HCT116 (cell line): ENCODE data around the gene ZNF853. TPM values are rescaled to one million over a fixed set of nuclear protein-coding genes. Genes with fewer than 3 reads are reported as not detected.

Experiments used
- ATAC-seq: fragments of 200-7000 bp; cut with Tn5 transposase; 2 replicates; pipeline ENCODE4 v1.9.1; 2020; ENCODE audit warnings: mild to moderate bottlenecking, moderate library complexity
- BruUV-seq: library from RNA; stranded (reverse); fragments of 400-500 nt; replicated peaks from 2 replicates; lab custom pipeline; 2021; lab: Mats Ljungman, UMichigan
- CTCF ChIA-PET: fragments of 300-600 bp; sonication (Branson Sonifier 250); formaldehyde crosslinking; loops from one replicate; lab custom pipeline; 2021; ENCODE audit warnings: antibody characterized with exemption; lab: Charles Lee
- POLR2A ChIA-PET: fragments of 300-600, 350-600 bp; sonication (Branson Sonifier 250); formaldehyde crosslinking; loops from one replicate; lab custom pipeline; 2021; ENCODE audit warnings: antibody characterized with exemption; lab: Charles Lee
- RAD21 ChIA-PET, 2 experiments: fragments of 300-600 bp; sonication (Branson Sonifier 250); formaldehyde crosslinking; loops; one replicate each; lab custom pipeline; 2023; ENCODE audit warnings: low total read pairs in 2 of 2; ENCODE audit not compliant: uncharacterized antibody in 2 of 2, unreplicated experiment in 2 of 2, low non-redundant PET in 1 of 2; lab: Charles Lee
- DNase-seq: peaks from one replicate; pipeline ENCODE4 v3.0.0-alpha.2; 2010; ENCODE audit warnings: low read depth, low spot score
- H2AFZ ChIP-seq: fragments of 200-600 bp; shearing (Covaris generic), sonication (generic); 2 replicates; pipeline ENCODE4 v1.6.1; 2017; ENCODE audit warnings: low read depth, mixed run types, mixed read lengths, antibody characterized with exemption, low read length; ENCODE audit not compliant: poor library complexity, severe bottlenecking
- H3K27ac ChIP-seq: 2 replicates; pipeline ENCODE4 v1.5.1; 2012; ENCODE audit warnings: low read depth, low read length
- H3K27me3 ChIP-seq: fragments of 200-600 bp; sonication (generic); 2 replicates; pipeline ENCODE4 v1.6.1; 2016; ENCODE audit warnings: mixed run types, low read length, mixed read lengths; ENCODE audit not compliant: insufficient read depth
- H3K36me3 ChIP-seq, 2 experiments: fragments of 200-500 bp in 1 of 2; fragments of 200-600 bp in 1 of 2; sonication (Bioruptor generic) in 1 of 2; sonication (generic) in 1 of 2; 2 replicates each; pipeline versions ENCODE4 v1.5.1 to v1.6.1; 2014 to 2016; ENCODE audit warnings: low read length in 2 of 2, inconsistent platforms in 1 of 2, mixed read lengths in 1 of 2, mixed run types in 1 of 2; ENCODE audit not compliant: insufficient read depth in 2 of 2, control insufficient read depth in 1 of 2
- H3K4me1 ChIP-seq, 2 experiments: fragments of 200-600 bp in 1 of 2; sonication (generic) in 1 of 2; 2 replicates each; pipeline versions ENCODE4 v1.5.1 to v1.6.1; 2012 to 2017; ENCODE audit warnings: low read length in 2 of 2, inconsistent platforms in 1 of 2, mild to moderate bottlenecking in 1 of 2, mixed read lengths in 1 of 2, mixed run types in 1 of 2, moderate library complexity in 1 of 2; ENCODE audit not compliant: insufficient read depth in 2 of 2, control insufficient read depth in 1 of 2
- H3K4me2 ChIP-seq: fragments of 200-600 bp; sonication (generic); 2 replicates; pipeline ENCODE4 v1.6.1; 2017; ENCODE audit warnings: mixed run types, low read length, mixed read lengths
- H3K4me3 ChIP-seq, 2 experiments: fragments of 200-600 bp in 1 of 2; sonication (generic) in 1 of 2; replicated peaks in 1 of 2; 2 replicates each; pipeline ENCODE4 v1.5.1; 2011 to 2016; ENCODE audit warnings: low read length in 2 of 2, control low read depth in 1 of 2, low read depth in 1 of 2, mild to moderate bottlenecking in 1 of 2, mixed read lengths in 1 of 2, mixed run types in 1 of 2
- H3K79me2 ChIP-seq: fragments of 200-600 bp; sonication (generic); 2 replicates; pipeline ENCODE4 v1.6.1; 2017; ENCODE audit warnings: mild to moderate bottlenecking, mixed run types, low read length, moderate library complexity, mixed read lengths; ENCODE audit not compliant: insufficient read depth
- H3K9ac ChIP-seq: fragments of 200-600 bp; sonication (generic); 2 replicates; pipeline ENCODE4 v1.6.1; 2016; ENCODE audit warnings: low read length, mixed read lengths
- H3K9me2 ChIP-seq: fragments of 200-600 bp; sonication (generic), shearing (Covaris generic); 2 replicates; pipeline ENCODE4 v1.6.1; 2017; ENCODE audit warnings: mixed run types, mild to moderate bottlenecking, moderate library complexity; ENCODE audit not compliant: insufficient read depth
- H3K9me3 ChIP-seq, 2 experiments: fragments of 200-500 bp in 1 of 2; fragments of 200-600 bp in 1 of 2; sonication (Bioruptor generic) in 1 of 2; sonication (generic) in 1 of 2; 2 replicates each; pipeline ENCODE4 v1.6.1; 2014 to 2017; ENCODE audit warnings: low read length in 2 of 2, mixed read lengths in 2 of 2, inconsistent platforms in 1 of 2, low read depth in 1 of 2, mild to moderate bottlenecking in 1 of 2, mixed run types in 1 of 2, moderate library complexity in 1 of 2; ENCODE audit not compliant: control insufficient read depth in 1 of 2, insufficient read depth in 1 of 2
- H4K20me1 ChIP-seq: fragments of 200-600 bp; sonication (generic), shearing (Covaris generic); 2 replicates; pipeline ENCODE4 v1.6.1; 2017; ENCODE audit warnings: mixed run types, mild to moderate bottlenecking, moderate library complexity; ENCODE audit not compliant: insufficient read depth
- CEBPB ChIP-seq: IDR thresholded peaks from 2 replicates; pipeline ENCODE4 v1.6.1; 2012; ENCODE audit warnings: low read depth
- ELF1 ChIP-seq: IDR thresholded peaks from 2 replicates; pipeline ENCODE4 v1.6.1; 2012; ENCODE audit warnings: low read depth, borderline replicate concordance
- POLR2A ChIP-seq: IDR thresholded peaks from 2 replicates; pipeline ENCODE4 v1.7.0; 2011; ENCODE audit warnings: borderline replicate concordance; ENCODE audit not compliant: insufficient read depth, insufficient read length; ENCODE audit errors: extremely low read depth
- RAD21 ChIP-seq: IDR thresholded peaks from 2 replicates; pipeline ENCODE4 v1.6.1; 2012; ENCODE audit warnings: low read depth, mild to moderate bottlenecking
- SIN3A ChIP-seq: IDR thresholded peaks from 2 replicates; pipeline ENCODE4 v1.6.1; 2012; ENCODE audit warnings: low read depth
- SRF ChIP-seq: IDR thresholded peaks from 2 replicates; pipeline ENCODE4 v1.6.1; 2012; ENCODE audit warnings: low read depth
- TCF7L2 ChIP-seq: IDR thresholded peaks from 2 replicates; pipeline ENCODE4 v1.7.0; 2011; ENCODE audit warnings: borderline replicate concordance, inconsistent platforms; ENCODE audit not compliant: insufficient read depth, insufficient read length; ENCODE audit errors: extremely low read depth
- ZFX ChIP-seq: fragments of 450-650 bp; IDR thresholded peaks from 2 replicates; pipeline ENCODE4 v1.6.1; 2017
- intact Hi-C: fragments of 100-400 bp; cut with micrococcal nuclease; formaldehyde crosslinking; loops from 2 replicates; pipeline ENCODE4 v1.10.0; 2022
- total RNA-seq: library from RNA; stranded (reverse); gene quantifications from one replicate; pipeline ENCODE4 v1.2.1, GENCODE V29; 2021; ENCODE audit not compliant: unreplicated experiment
- TF ChIP-seq, protein P1 (sequence below): IDR thresholded peaks from 2 replicates; pipeline ENCODE4 v1.6.1; 2012
- TF ChIP-seq, protein P2 (sequence below): IDR thresholded peaks from 2 replicates; pipeline ENCODE4 v1.6.1; 2011; ENCODE audit warnings: mild to moderate bottlenecking, low read length, moderate library complexity; ENCODE audit not compliant: insufficient replicate concordance; ENCODE audit errors: extremely low read depth
- TF ChIP-seq, protein P3 (sequence below), 3 experiments: fragments of 200-600 bp in 1 of 3; sonication (generic) in 1 of 3; IDR thresholded peaks in 2 of 3; conservative IDR thresholded peaks in 1 of 3; 2 replicates each; pipeline ENCODE4 v1.5.1; 2012 to 2017; ENCODE audit warnings: low read depth in 2 of 3, low read length in 2 of 3, antibody characterized with exemption in 1 of 3, borderline replicate concordance in 1 of 3, control low read depth in 1 of 3, mild to moderate bottlenecking in 1 of 3, mixed read lengths in 1 of 3, mixed run types in 1 of 3, moderate library complexity in 1 of 3; ENCODE audit not compliant: insufficient read depth in 1 of 3

ZNF853 gene
- total RNA-seq, 1 experiment from 2014 or later, result 0.05 TPM

DNA sequence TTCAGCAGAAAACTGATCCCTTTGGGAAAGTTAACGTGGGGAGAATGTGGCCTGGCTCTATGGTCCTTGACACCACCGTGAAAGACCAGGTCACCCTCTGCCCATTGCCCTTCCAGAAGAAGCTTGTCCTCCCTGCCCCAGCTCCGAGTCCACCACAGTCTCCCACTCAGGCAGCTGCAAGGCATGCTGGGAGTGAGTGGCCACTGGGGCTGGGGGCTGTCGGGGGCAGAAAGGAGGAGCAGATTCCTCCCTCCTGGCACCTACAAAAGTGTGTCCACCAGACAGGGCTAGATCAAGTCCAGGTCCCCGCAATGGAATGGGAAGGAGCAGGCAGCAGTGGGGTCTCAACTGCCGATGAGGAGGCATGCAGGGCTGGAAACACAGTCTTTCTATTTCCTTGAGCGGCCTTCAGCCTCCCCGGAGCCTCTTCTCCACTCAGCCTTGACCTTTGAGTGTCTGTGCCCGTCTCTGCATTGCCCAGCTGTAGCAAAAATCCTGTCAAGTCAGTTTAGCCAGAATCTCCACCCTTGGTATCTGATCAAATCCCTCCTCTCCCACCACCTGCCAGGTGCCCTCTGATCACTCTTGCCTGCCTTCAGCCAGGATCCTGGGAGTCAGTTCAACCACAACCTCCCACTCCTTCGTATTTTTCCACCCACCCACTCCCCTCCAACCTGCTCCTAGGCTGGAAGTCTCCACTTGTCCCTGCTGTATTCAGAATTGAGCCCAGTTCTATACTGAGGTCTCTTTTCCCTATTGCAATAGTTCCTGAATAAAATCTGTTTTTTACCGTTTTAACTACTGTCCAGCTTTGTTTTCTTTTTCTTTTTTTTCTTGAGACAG is 14.8 kb downstream of the ZNF853 start:
- no peak for DNase-seq
- no peaks in the 10 kb centered on the region for H3K36me3 ChIP-seq
- no peak for TF ChIP-seq SIN3A
- TF ChIP-seq TCF7L2, result no peak
- no peak for TF ChIP-seq POLR2A
- TF ChIP-seq, protein P1, sequence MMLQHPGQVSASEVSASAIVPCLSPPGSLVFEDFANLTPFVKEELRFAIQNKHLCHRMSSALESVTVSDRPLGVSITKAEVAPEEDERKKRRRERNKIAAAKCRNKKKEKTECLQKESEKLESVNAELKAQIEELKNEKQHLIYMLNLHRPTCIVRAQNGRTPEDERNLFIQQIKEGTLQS, result no peak
- TF ChIP-seq, protein P2, sequence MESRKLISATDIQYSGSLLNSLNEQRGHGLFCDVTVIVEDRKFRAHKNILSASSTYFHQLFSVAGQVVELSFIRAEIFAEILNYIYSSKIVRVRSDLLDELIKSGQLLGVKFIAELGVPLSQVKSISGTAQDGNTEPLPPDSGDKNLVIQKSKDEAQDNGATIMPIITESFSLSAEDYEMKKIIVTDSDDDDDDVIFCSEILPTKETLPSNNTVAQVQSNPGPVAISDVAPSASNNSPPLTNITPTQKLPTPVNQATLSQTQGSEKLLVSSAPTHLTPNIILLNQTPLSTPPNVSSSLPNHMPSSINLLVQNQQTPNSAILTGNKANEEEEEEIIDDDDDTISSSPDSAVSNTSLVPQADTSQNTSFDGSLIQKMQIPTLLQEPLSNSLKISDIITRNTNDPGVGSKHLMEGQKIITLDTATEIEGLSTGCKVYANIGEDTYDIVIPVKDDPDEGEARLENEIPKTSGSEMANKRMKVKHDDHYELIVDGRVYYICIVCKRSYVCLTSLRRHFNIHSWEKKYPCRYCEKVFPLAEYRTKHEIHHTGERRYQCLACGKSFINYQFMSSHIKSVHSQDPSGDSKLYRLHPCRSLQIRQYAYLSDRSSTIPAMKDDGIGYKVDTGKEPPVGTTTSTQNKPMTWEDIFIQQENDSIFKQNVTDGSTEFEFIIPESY, result no peak
- TF ChIP-seq RAD21, result no peak
- TF ChIP-seq ELF1, result no peak
- TF ChIP-seq, protein P3, sequence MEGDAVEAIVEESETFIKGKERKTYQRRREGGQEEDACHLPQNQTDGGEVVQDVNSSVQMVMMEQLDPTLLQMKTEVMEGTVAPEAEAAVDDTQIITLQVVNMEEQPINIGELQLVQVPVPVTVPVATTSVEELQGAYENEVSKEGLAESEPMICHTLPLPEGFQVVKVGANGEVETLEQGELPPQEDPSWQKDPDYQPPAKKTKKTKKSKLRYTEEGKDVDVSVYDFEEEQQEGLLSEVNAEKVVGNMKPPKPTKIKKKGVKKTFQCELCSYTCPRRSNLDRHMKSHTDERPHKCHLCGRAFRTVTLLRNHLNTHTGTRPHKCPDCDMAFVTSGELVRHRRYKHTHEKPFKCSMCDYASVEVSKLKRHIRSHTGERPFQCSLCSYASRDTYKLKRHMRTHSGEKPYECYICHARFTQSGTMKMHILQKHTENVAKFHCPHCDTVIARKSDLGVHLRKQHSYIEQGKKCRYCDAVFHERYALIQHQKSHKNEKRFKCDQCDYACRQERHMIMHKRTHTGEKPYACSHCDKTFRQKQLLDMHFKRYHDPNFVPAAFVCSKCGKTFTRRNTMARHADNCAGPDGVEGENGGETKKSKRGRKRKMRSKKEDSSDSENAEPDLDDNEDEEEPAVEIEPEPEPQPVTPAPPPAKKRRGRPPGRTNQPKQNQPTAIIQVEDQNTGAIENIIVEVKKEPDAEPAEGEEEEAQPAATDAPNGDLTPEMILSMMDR (IDR thresholded peaks at IDR 0.05 in 2 of 3, conservative IDR thresholded peaks at IDR 0.05 in 1 of 3; ENCODE audit: borderline replicate concordance in 1 of 3, insufficient read depth in 1 of 3, low read depth in 2 of 3, low read length in 2 of 3), result no peak
- no peak for TF ChIP-seq CEBPB
- no peak for TF ChIP-seq SRF
- no peak for TF ChIP-seq ZFX
- TF ChIP-seq, all 23 proteins: peak for 0
- BruUV-seq, result no TSS peak
- ChIA-PET POLR2A (no interaction called here), CTCF (no interaction called here), RAD21 (no interaction called here)
- H3K9ac ChIP-seq, result no peak overlapping the region
- intact Hi-C loops, result no loop called here
- no peaks in the 10 kb centered on the region for H4K20me1 ChIP-seq
- H3K27ac ChIP-seq, result no peak overlapping the region
- H2AFZ ChIP-seq, result no peak overlapping the region
- H3K9me2 ChIP-seq, result no peaks in the 10 kb centered on the region
- no peaks in the 10 kb centered on the region for H3K79me2 ChIP-seq
- peaks cover 4 to 5% of the 10 kb centered on the region in 2 experiments; a peak in 2 of 4 replicates for H3K4me1 ChIP-seq
- ATAC-seq, result no peak
- H3K27me3 ChIP-seq, result no peaks in the 10 kb centered on the region
- no peak overlapping the region for H3K4me2 ChIP-seq
- H3K4me3 ChIP-seq, result no peak overlapping the region
- no peaks in the 10 kb centered on the region for H3K9me3 ChIP-seq
